Smooth muscle cell (in vitro differentiated cells): ENCODE measurements around the gene MGP. TPM values are rescaled to one million over a fixed set of nuclear protein-coding genes. Genes with fewer than 3 reads are reported as not detected.

Source experiments
- DNase-seq: peaks from one replicate; lab custom pipeline; 2025; ENCODE audit not compliant: unreplicated experiment; lab: John Stamatoyannopoulos, UW
- H2AFZ ChIP-seq: fragments of 200-600 bp; sonication (generic); 2 replicates; pipeline ENCODE4 v1.6.0; 2016; ENCODE audit warnings: antibody characterized with exemption, low read depth, mild to moderate bottlenecking
- H3F3A ChIP-seq: fragments of 200-600 bp; sonication (generic); 2 replicates; pipeline ENCODE4 v1.6.0; 2017; ENCODE audit warnings: antibody characterized with exemption, low read depth
- H3K27ac ChIP-seq: fragments of 200-600 bp; sonication (generic); 2 replicates; pipeline ENCODE4 v1.5.1; 2016; ENCODE audit warnings: low read depth, mild to moderate bottlenecking
- H3K27me3 ChIP-seq: fragments of 200-600 bp; sonication (generic); 2 replicates; pipeline ENCODE4 v1.6.1; 2016; ENCODE audit warnings: low read depth, mild to moderate bottlenecking
- H3K36me3 ChIP-seq: fragments of 200-600 bp; sonication (generic); 2 replicates; pipeline ENCODE4 v1.5.1; 2016; ENCODE audit warnings: low read depth
- H3K4me1 ChIP-seq: fragments of 200-600 bp; sonication (generic); 2 replicates; pipeline ENCODE4 v1.5.1; 2016; ENCODE audit warnings: low read depth
- H3K4me2 ChIP-seq: fragments of 200-600 bp; sonication (generic); 2 replicates; pipeline ENCODE4 v1.6.0; 2016; ENCODE audit warnings: mild to moderate bottlenecking
- H3K4me3 ChIP-seq: fragments of 200-600 bp; sonication (generic); 2 replicates; pipeline ENCODE4 v1.5.1; 2016; ENCODE audit warnings: mild to moderate bottlenecking
- H3K79me2 ChIP-seq: fragments of 200-600 bp; sonication (generic); 2 replicates; pipeline ENCODE4 v1.6.0; 2016; ENCODE audit warnings: low read depth, mild to moderate bottlenecking
- H3K9ac ChIP-seq: fragments of 200-600 bp; sonication (generic); 2 replicates; pipeline ENCODE4 v1.6.0; 2016; ENCODE audit warnings: low read depth
- H3K9me3 ChIP-seq: fragments of 200-600 bp; sonication (generic); replicated peaks from 2 replicates; pipeline ENCODE4 v1.5.1; 2016; ENCODE audit warnings: low read depth
- H4K20me1 ChIP-seq: fragments of 200-600 bp; sonication (generic); 2 replicates; pipeline ENCODE4 v1.6.0; 2016; ENCODE audit warnings: low read depth
- WGBS: methylation state at CpG from one replicate; pipeline ENCODE4 v1.1.7; 2016; ENCODE audit warnings: low lambda C conversion rate; 5-methylcytosine and 5-hydroxymethylcytosine counted together
- polyA plus RNA-seq: library from polyadenylated mRNA; unstranded; fragments of >200 nt; fragmentation: Nextera tagmentation; extraction: Ambion mirVana; gene quantifications from 2 replicates; pipeline ENCODE4 v1.2.1, GENCODE V29; 2016
- total RNA-seq: library from RNA; depleted of rRNA; stranded (reverse); fragments of >200 nt; gene quantifications from 2 replicates; pipeline ENCODE4 v1.2.3, GENCODE V29; 2014
- TF ChIP-seq, protein P1 (sequence below): fragments of 200-600 bp; sonication (generic); IDR thresholded peaks from 2 replicates; pipeline ENCODE4 v1.5.1; 2017; ENCODE audit warnings: borderline replicate concordance, mild to moderate bottlenecking, antibody characterized with exemption; ENCODE audit not compliant: insufficient read depth, poor library complexity, severe bottlenecking

The MGP gene
- total and polyA plus RNA-seq, 2 experiments from 2014 or later = 173 to 815 TPM

DNA sequence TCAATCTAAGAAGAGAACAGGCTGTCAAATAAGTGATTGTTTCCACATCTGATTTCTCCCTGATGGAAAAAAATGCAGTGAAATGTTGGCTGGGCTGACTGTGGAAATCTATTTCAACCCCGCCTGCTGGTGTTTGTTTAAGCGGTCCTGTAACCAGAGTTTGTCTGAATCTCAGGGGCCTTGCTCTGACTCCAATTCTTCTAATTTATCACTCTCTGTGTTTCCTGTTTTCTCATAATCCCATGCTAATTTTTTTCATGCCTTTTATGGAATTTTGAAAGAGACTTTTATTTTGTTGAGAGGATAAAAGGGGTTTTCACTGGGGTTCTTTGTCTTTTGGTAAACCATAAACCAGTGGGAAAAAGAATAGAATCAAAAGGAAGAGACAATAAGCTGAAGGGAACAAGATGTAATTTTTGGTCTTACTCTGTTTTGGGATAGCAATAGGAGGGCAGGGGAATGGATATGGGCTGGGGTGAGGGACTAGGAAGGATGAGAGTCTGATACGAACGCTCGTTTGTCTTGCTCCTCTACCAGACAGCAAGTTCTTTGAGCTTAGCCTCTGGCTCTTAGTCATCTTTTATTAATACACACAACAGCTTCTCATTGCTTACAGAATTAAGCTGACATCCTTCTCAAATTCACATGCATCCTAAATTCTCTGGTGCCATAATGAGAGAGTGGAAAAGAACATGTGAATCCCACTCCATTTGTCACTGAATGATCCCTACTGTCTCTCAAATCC, 8.0 kb upstream of the MGP start:
- Histone ChIP-seq H3K4me2 (peak overlapping the region; percentile 67), H3K27ac (peak overlapping the region; percentile 85), H3K9ac (no peak overlapping the region), H2AFZ (peak overlapping the region; percentile 57), H3K4me3 (no peak overlapping the region), H4K20me1 (no peaks in the 10 kb centered on the region), H3K4me1 (peaks cover 37% of the 10 kb centered on the region), H3K36me3 (no peaks in the 10 kb centered on the region), H3K9me3 (no peaks in the 10 kb centered on the region), H3K79me2 (no peaks in the 10 kb centered on the region), H3K27me3 (no peaks in the 10 kb centered on the region), H3F3A (peaks cover 33% of the 10 kb centered on the region)
- TF ChIP-seq, protein P1, sequence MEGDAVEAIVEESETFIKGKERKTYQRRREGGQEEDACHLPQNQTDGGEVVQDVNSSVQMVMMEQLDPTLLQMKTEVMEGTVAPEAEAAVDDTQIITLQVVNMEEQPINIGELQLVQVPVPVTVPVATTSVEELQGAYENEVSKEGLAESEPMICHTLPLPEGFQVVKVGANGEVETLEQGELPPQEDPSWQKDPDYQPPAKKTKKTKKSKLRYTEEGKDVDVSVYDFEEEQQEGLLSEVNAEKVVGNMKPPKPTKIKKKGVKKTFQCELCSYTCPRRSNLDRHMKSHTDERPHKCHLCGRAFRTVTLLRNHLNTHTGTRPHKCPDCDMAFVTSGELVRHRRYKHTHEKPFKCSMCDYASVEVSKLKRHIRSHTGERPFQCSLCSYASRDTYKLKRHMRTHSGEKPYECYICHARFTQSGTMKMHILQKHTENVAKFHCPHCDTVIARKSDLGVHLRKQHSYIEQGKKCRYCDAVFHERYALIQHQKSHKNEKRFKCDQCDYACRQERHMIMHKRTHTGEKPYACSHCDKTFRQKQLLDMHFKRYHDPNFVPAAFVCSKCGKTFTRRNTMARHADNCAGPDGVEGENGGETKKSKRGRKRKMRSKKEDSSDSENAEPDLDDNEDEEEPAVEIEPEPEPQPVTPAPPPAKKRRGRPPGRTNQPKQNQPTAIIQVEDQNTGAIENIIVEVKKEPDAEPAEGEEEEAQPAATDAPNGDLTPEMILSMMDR = no peak
- 14% methylated on average over 5 of the region's 5 CpGs for WGBS
- no peak for DNase-seq

DNA sequence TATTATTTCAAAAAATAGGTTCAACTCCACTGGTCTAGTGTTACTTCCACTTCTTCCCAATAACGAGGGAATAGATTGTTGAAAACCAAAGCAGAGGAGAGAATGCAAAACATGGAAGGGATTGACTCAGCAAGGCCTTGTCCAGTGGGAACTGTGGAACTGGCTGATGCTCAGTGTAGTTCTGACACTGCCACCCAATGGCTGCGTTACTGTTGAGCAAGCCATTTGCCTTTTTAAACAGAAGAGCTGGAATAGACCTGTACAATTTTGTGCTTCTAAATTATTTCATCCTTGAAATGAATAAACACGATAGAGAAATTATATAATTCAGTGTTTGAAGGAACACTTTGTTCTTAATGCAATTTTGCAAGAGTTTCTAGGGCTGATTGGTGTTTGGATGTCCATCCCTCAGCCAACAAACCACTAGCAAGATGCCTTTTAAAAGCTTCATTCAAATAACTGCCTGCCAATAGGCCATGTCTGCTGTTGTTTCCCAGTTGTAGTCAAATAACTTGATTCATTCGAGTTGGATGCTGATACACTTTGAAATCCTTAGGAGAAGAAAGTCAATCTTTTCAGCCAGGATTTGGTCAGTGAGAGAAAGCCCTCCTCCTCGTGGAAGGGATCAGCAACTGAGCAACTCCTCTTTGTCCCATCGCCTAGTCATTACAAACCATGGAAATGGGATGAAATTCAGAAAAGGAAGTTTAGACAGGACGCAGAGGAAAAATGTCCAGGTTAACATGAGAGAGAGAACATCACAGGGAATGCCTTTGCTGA, 7.3 kb upstream of the MGP start:
- no peaks in the 10 kb centered on the region for H3K36me3 ChIP-seq
- peak overlapping the region; percentile 85 for H3K27ac ChIP-seq
- no peaks in the 10 kb centered on the region for H3K27me3 ChIP-seq
- no peak for DNase-seq
- no peaks in the 10 kb centered on the region for H3K9me3 ChIP-seq
- H2AFZ ChIP-seq = peak overlapping the region; percentile 57
- H3F3A ChIP-seq = peaks cover 32% of the 10 kb centered on the region
- peak overlapping the region; percentile 67 for H3K4me2 ChIP-seq
- H4K20me1 ChIP-seq = no peaks in the 10 kb centered on the region
- peaks cover 35% of the 10 kb centered on the region for H3K4me1 ChIP-seq
- H3K4me3 ChIP-seq = no peak overlapping the region
- no peak overlapping the region for H3K9ac ChIP-seq
- TF ChIP-seq, protein P1 = no peak
- no peaks in the 10 kb centered on the region for H3K79me2 ChIP-seq
- 70% methylated on average over 7 of the region's 7 CpGs for WGBS

DNA sequence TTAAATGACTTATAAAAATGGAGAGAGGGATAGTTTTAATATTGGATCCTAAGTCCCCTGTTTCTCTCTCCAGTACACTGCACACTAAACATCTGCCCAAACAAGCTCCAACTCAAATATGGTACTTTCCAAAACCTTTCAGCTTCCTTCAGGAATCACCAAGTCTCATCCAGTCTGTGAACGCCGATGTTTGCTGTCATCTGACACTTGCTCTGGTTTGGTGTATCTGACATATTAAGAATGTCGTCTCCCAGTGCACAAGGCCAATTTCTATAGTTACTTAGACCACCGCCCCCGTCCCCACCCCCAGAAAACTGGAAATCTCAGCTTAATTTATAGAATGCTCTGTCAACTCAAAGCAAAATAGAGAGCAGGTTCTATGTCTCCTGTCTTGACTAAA, 5.0 kb upstream of the MGP start:
- TF ChIP-seq, protein P1 = no peak
- 90% methylated on average over 5 of the region's 5 CpGs for WGBS
- DNase-seq = no peak
- no peaks in the 10 kb centered on the region for H3K9me3 ChIP-seq
- no peaks in the 10 kb centered on the region for H3K27me3 ChIP-seq
- no peaks in the 10 kb centered on the region for H3K79me2 ChIP-seq
- H4K20me1 ChIP-seq = no peaks in the 10 kb centered on the region
- H3K4me1 ChIP-seq = peaks cover 18% of the 10 kb centered on the region
- H3K4me3 ChIP-seq = no peak overlapping the region
- no peak overlapping the region for H3K9ac ChIP-seq
- peaks cover 15% of the 10 kb centered on the region for H3F3A ChIP-seq
- H3K4me2 ChIP-seq = no peak overlapping the region
- H3K27ac ChIP-seq = no peak overlapping the region
- no peak overlapping the region for H2AFZ ChIP-seq
- no peaks in the 10 kb centered on the region for H3K36me3 ChIP-seq
